Thyroid gland (tissue), 4 donors: ENCODE results near the gene LTBP3.

Source experiments
- POLR2A ChIP-seq, 2 donors: fragments of 450-650 bp; IDR thresholded peaks; one replicate each; pipeline ENCODE4 v1.6.1; 2017; ENCODE audit warnings: antibody characterized with exemption in 2 of 2, mild to moderate bottlenecking in 2 of 2, moderate library complexity in 1 of 2
- TF ChIP-seq, protein P1 (sequence below), 6 experiments: fragments of 200-600 bp in 3 of 6; fragments of 450-650 bp in 3 of 6; sonication (generic) in 3 of 6; IDR thresholded peaks; one replicate each; pipeline ENCODE4 v1.5.1; 2016 to 2019; ENCODE audit warnings: antibody characterized with exemption in 6 of 6, mild to moderate bottlenecking in 2 of 6, inconsistent platforms in 1 of 6, moderate library complexity in 1 of 6

DNA sequence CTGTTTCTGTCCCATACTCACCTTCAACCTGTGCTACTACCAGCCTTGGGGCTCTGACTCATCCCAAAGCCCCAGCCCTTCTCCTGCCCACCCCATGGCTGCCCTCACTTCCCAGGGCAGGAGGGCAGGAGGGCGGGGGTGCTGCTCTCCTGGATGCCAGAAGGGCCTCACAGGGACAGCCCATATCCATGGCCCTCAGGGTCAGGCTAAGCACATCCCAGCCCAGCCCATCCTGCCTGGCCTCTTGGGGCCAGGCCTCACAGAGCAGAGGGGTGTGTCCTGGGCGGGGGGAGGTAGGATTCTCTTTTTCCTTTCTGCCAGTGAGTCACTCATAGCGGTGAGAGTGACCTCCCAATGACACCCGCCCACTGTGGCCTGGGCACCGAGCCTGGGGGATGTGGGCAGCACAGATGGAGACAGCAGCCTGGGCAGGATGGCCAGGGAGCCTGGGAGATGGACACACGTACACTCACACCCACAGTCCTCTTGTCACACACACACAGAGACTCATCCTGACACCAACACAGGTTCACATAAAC, 2.4 kb downstream of the LTBP3 start:
- no peak for TF ChIP-seq POLR2A (IDR thresholded peaks at IDR 0.05)
- TF ChIP-seq, protein P1, sequence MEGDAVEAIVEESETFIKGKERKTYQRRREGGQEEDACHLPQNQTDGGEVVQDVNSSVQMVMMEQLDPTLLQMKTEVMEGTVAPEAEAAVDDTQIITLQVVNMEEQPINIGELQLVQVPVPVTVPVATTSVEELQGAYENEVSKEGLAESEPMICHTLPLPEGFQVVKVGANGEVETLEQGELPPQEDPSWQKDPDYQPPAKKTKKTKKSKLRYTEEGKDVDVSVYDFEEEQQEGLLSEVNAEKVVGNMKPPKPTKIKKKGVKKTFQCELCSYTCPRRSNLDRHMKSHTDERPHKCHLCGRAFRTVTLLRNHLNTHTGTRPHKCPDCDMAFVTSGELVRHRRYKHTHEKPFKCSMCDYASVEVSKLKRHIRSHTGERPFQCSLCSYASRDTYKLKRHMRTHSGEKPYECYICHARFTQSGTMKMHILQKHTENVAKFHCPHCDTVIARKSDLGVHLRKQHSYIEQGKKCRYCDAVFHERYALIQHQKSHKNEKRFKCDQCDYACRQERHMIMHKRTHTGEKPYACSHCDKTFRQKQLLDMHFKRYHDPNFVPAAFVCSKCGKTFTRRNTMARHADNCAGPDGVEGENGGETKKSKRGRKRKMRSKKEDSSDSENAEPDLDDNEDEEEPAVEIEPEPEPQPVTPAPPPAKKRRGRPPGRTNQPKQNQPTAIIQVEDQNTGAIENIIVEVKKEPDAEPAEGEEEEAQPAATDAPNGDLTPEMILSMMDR (IDR thresholded peaks at IDR 0.05), result no peak
